SKM-1 treated with dmso at 0.1 percent for 144 hours (cell line): ENCODE results near the gene WDR45B.

Experiments used
- DNase-seq: peaks from one replicate; lab custom pipeline; 2025; ENCODE audit not compliant: unreplicated experiment; lab: John Stamatoyannopoulos, UW

WDR45B gene

DNA sequence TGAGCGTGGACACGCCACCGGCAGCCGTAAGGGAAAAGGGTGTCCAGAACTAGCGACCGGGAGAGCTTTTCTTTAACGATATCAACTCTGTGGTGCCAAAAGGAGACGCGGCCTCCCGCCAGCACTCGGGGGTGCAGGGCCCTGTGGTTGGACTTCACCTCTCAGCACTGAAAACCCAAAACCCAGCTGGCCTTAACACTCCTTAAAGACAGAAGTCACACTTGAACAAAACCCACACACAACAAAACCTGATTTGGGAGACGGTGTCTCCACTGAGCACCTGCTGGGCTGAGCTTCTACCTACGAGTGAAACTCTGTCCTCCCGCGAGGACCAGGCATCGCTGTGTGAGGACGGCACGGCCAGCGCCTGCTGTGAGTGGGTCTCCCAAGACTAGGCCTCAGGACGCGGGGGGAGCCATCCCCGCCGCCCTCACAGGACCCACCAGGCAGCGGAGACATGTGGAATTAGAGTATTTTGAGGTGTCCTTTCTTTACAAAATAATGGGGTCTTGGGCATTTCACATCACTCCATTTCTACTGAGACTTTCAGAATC, 46.7 kb downstream of the WDR45B start:
- DNase-seq, result no peak

DNA sequence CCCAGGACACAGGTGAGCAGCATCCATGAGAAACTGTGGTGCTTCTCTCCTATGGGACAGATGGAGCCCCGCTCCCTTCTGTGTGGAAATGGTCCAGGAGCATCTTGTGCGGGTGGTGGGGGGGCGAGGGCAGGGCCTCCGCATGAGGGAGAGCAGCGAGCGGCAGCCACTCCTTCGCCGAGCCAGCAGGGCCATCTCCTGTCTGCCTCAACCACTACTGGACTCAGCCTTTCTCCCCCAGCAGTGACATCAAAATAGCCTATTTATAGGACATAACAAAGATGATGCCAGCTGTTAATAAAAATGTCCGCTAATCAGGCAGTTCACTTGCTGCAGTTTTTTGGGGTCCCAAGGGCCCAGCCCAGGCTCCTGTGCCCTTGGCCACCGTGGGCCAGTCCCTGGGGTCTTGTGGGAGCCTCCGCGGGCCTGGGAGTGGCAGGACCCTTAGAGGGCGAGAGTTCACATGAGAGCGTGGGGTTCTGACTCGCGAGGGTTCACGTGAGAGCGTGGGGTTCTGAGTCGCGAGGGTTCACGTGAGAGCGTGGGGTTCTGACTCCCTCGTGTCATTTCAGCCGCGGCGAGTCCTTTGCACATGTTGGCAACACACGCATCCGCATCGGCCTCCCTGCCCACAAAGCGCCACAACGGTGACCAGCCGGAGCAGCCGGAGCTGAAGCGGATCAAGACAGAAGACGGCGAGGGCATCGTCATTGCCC, 47.4 kb downstream of the WDR45B start:
- DNase-seq, result no peak

DNA sequence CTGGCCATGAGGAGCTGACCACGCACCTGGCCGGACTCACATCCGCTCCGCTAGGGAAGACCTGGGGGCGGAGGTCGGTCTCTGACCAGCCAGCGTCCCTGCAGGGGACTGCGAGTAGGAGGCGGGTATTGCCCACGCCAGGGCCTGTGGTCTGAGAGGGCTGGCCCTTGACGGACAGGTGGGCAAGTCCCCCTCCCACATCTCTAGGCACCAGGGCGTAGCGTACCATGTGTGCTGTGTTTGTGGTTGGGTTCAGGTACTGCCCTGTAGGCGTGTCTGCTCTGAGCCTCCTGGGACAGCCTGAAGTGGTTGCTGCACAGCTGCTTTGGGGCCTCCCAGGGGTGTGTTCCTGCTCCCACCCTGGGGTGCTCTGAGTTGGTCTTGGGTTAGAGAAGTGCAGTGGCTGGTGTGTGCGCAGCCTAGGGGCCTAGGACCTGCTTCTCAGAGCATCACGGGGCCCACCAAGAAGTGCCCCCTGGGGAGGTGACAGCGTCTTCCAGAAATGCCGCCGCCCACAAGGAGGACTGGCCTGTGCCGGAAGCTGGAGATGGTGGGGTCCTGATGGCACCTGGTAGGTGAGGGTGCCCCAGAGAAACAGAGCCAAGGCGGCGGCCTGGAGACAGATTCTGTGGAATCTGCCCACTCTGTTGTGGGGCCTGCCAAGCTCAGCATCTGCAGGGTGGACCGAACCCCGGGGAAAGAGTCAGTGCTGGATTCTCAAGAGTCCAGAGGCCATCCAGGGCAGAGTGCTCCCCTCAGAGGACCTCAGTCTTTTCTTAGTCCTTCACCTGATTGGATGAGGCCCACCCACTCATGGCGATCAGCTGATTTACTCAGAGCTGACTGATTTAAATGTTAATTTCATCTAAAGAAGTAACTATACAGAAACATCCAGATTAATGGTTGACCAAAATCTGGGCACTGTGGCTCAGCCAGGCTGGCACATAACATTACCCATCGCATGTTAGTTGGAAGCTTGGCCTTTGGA, 48.3 kb downstream of the WDR45B start:
- DNase-seq, result no peak

DNA sequence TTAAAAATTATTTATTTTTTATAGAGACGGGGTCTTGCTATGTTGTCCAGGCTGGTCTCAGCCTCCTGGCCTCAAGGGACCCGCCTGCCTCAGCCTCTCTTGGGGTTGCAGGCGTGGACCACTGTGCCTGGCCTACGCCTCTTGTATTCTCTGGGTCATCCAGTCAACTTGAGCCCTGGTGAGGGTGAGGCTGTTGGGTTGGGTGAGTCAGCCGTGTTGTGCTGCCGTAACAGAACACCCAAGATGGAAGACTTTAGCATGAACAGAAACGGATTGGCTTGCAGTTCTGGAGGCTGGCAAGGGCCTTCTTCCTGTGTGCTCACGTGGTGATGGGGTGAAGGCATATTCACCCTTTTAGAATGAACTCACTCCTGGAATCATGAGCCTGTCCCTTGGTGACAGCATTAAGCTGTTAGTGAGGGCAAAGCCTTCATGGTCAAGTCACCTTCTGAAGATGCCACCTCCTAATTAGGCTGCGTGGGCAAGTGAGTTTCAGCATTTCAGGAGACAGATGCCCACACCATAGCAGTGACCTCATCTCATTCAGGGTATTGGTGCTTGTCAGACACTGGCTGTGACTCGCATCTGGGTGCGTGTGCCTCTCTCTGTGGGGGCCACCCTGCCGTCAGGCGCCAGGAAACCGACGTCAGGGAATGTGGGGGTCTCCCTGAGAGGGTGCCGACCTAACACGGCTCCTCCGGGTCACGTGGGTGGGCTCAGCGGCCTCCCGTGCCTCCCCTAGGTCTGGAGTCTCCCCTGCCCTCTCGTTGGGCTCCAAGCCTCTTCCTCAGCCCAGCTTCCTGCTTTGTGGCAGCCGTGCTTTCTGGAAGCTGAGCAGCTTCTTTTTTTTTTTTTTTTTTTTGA, 49.8 kb downstream of the WDR45B start:
- no peak for DNase-seq

DNA sequence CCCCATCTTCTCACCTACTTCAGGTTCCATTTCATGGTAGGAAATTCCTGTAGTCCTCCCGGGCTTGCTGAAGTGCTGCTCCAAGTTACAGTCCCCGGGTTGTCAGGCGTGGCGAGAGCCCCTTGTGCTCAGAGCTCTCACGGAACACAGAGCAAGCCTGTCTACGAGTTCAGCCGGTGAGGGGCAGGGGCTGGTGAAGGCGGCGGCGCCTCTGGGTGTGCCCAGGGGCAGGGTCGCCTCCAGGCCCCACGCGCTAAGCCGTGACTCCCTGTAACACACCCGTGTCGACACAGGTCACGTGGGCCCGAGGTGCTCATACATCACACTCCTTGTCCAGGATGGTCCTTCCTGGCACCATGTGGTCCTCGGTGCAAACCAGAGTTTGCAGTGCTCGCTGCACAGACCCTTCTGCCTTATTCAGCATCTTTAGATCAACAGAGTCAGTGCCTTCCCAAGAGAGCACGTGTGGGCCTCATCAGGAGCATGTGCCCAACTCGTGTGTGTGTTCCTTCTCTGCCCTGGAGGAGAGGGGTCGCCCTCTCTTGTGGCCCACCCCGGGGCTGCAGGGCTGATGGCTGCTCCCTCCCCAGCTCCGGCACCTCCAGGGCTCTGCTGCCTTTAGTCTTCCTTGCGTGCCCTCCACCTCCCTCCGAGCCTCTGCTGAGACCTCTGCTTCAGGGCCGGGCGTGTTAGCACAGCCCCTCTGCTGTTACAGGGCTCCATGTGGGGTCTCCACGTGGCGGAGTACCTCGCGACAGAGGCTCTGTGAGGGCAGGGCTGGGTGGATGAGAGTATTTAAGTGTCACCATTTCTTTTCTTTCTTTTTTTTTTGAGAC, 51.2 kb downstream of the WDR45B start:
- DNase-seq, result no peak

DNA sequence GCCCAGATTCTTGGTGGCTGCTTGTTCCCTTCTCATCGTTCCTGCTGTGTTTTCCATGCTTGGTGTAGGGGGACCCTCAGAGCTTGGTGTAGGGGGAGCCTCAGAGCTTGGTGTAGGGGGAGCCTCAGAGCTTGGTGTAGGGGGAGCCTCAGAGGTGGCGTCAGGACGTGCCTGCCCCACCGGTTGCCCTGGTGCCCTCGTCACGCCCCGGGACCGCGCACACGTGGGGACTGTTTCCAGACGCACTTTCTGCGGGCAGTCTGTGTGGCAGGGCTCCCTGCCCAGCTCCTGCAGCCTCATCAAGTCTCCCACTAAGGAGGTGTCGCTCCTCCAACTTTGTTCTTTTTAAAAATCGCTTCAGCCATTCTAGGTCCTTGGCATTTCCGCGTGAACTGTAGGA, 51.9 kb downstream of the WDR45B start:
- DNase-seq, result no peak

DNA sequence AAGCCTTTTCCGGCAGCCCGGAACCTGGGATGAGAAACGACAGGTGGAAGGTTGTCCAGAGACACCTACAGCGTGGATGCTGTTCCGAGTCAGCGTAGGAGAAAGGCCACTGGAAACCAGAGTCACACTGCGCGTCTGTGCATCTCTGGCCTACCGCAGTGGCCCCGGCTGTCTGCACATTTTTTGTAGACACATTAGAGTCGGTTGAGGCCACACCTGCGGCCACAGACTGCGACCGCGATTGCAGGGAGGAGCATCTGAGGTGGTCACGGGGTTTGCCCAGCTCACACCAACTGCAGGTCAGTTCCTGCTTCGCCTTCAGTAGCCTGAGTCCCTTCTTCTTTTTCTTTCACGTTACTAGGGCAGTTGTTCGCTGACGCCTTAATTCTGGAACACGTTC, 52.4 kb downstream of the WDR45B start:
- no peak for DNase-seq

DNA sequence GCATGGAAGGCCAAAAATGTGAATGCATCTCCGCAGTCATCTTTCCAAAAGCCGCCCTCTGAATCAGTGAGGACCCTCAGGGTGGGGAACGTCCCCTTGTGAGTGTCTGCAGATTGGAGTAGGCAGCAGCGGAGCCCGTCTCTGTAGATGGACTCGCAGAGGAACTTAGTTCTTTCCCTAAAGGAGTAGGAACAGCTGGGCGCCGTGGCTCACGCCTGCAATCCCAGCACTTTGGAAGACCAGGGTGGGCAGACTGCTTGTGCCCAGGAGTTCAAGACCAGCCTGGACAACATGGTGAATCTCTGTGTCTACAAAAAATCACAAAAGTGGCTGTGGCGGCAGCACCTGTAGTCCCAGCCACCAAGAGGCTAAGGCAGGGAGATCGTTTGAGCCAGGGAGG, 53.7 kb downstream of the WDR45B start:
- DNase-seq, result no peak

DNA sequence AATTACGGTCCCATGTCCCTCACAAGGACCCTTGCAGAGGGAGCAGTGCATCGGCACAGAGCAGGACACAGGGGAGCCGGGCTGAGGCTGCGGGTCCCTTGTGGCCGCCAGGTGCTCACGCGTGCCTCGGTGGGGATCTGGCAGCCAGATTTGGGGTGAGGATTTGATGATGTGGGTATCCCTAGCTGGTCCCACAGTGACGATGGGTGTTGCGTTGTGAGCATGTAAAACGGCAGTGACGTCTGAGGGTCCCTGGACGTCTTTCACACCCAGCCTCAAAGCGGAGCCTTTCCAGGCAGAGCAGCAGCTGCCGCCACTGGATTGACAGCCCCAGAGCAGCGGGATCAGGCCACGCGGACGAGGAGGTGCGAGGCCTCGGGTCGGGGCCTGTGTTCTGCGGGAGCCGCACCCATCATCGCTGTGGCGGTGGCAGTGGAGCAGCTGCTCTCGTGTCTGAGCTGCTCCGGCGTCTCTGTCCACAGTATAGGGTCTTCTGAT, 54.6 kb downstream of the WDR45B start:
- no peak for DNase-seq

DNA sequence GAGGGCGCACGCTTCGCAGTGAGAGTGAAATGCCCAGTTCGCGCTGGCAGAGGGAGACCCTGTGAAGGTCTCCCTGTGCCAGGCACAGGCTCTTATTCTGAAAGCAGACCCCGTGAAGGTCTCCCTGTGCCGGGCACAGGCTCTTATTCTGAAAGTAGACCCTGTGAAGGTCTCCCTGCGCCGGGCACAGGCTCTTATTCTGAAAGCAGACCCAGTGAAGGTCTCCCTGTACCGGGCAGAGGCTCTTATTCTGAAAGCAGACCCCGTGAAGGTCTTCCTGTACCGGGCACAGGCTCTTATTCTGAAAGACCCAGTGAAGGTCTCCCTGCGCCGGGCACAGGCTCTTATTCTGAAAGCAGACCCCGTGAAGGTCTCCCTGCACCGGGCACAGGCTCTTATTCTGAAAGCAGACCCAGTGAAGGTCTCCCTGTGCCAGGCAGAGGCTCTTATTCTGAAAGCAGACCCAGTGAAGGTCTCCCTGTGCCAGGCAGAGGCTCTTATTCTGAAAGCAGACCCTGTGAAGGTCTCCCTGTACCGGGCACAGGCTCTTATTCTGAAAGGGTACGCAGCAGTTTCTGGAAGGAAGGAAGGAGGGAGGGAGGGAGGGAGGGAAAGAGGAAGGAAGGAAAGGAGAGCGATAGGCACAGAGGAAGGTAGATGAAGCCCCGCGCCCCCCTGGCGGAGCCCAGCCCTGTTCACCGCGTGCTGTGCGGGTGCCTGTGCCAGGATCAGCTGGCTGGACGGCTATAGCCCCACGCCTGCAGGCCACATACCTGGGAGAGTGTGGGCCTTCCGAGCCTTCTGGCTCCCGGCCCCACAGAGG, 55.3 kb downstream of the WDR45B start:
- peak; percentile 74 for DNase-seq

DNA sequence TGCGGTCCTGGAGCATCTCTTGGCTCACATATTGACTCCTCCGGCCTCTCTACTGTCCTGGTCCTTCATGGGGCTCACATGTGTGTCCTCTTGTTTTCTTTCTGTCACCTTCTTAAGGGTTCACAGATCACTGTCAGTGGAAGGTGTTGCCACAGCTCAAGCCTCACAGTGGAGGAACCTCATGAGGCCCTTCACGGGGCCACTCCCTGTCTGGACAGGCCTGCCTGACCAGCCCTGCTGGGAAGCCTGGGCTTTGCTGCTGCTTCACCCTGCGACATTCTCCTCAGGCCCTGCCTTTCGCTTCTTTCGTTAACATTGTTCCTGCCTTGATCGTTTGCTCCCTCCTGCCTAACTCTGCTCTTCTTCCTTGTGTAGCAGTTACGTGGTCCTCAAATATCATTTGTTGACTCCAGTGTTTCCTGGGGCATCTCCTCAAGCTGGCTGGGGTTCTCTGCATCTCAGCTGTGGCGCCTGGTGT, 55.9 kb downstream of the WDR45B start:
- peak; percentile 16 for DNase-seq

DNA sequence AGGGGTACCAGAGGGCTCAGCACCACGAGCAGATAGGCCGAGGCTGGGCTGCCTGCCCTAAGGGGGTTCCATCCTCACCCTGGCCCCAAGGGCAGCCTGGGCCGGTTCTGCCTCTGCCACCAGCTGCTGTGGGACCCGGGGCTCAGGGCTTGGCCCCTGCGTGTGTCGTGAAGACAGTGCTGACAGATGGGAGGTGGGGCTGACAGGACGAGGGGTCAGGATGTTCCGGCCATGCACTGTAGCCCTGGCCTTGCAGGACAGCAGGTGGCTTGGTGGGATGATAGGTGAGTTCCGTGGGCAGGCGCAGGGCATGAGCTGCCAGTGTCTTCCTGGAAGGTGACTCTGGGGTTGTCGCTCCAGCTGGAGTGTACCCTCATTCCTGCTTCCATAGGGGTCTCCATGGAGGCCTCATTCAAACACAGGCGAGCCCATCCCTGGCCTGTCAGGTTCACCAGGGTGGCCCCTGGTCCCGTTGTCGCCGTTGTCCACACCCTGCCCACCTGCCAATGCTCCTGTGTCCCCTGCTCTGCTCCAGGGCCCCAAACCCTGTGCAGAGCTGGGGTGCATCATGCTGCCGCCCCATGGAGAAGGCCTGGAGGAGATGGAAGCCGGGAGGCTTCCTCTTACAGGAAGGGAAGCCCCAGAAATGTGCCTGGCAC, 57.2 kb downstream of the WDR45B start:
- no peak for DNase-seq

DNA sequence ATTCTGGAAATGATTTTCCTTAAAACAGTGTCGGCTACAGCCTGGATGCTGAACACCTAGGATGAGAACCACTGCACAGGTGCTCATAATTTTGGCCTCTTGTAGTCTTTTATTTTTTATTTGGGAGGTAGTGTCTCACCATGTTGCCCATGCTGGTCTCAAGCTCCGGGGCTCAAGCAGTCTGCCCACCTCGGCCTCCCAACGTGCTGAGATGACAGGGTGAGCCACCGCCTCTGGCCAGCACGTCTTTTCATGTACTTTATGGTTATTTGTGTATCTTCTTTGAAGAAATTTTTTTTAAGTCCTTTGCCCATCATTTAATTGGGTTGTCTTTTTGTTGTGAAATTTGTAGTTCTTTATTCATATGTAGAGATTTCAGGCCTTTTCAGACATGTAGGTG, 58.0 kb downstream of the WDR45B start:
- DNase-seq, result no peak

DNA sequence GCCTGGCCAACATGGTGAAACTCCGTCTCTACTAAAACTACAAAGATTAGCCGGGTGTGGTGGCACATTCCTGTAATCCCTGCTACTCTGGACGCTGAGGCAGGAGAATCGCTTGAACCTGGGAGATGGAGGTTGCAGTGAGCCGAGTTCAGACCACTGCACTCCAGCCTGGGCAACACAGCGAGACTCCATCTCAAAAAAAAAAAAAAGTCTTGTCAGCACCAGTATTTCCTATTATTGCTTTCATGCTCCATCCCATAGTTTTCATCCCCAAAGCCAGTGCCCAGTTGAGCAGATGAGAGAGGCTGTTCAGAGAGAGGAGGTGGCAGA, 58.4 kb downstream of the WDR45B start:
- DNase-seq, result no peak

DNA sequence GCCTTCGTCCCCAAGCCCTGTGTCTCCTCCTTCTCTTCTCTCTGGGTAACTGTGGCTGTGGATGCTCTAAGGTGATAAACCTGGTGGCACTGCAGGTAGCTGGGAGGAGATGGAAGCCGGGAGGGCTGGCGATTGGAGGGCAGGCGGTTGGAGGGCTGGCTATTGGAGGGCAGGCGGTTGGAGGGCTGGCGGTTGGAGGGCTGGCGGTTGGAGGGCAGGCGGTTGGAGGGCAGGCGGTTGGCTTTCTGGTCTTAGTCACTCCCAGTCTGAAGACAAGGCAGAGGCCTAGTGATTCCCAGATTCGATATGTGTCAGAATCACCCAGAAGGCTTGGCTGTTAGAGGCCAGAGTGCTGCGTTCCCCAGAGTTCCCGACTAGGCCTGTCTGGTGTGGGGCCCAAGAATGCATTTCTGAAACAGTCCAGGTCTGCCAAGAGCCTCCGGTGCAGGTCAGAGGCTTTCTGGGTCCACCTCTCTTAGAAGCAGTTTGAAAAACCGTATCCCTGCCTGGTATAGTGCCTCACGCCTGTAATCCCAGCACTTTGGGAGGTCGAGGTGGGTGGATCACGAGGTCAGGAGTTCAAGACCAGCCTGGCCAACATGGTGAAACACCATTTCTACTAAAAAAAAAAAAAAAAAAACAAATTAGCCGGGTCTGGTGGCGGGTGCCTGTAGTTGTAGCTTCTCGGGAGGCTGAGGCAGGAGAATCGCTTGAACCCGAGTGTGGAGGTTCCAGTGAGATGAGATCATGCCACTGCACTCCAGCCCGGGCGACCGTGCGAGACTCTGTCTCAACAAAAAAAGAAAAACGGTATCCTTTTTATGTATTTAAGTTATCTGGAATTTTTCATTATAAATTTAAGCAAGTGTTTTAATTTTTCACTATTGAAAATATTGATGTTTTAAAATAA, 59.7 kb downstream of the WDR45B start:
- no peak for DNase-seq

DNA sequence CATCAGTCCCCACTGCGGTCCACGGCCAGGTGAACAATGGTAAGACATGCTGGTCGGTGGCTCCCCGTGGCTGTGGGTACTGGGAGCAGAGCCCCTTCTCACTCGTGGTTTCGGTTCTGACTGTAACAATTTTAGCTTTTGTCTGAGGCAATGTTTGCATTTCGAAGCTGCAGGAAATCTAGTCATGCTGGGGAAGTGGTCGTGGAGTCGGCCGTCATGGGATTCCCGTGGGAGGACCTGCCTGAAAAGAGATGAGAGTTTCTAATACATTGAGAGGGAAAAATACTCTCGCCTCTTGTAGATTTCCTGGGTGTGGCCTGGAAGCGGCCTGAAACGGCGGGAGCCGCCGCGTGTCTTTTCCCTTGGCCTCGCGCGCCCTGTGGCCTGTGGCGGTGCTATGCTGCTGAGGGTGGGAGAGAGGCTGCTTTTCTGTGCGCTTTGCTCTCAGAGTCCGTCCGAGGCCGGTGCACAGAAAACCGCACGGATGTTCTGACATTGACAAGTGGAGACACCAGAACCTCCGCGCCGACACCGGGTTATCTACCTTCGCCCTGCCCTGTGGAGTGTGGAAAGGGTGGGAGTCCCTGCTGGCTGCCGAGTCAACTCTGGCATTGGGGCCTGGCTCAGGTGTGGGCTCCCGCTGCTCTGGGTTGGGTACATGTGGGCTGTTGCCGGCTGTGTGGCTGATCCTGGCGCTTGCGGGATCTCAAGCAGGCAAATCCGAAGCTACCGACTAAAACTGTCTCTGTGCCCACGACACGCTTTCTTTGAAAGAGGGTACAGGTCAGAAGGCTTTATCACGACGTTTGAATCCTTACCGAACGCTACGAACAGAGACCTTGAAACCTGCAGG, 60.8 kb downstream of the WDR45B start:
- no peak for DNase-seq
